HEK293 (cell line): ENCODE results near the gene CMTM5.
"Not testable (repeated sequence)": the region's sequence is repeated elsewhere in the genome, so short reads cannot be mapped to it uniquely, and the experiment has no call there.

Experiments used
- CTCF ChIA-PET: fragments of 350-600 bp; formaldehyde crosslinking; extraction: SDS; loops from one replicate; lab custom pipeline; 2021; ENCODE audit warnings: antibody characterized with exemption; lab: Yijun Ruan, JAX
- POLR2A ChIA-PET: fragments of 300-600 bp; formaldehyde crosslinking; extraction: SDS; loops from one replicate; lab custom pipeline; 2020; ENCODE audit warnings: antibody characterized with exemption, inconsistent platforms; lab: Yijun Ruan, JAX
- H3K27ac ChIP-seq: fragments of 200-500 bp; sonication (Bioruptor generic); 2 replicates; pipeline ENCODE4 v1.5.1; 2014; ENCODE audit warnings: low read depth, low read length, control low read depth, inconsistent platforms; ENCODE audit errors: extremely low read depth
- H3K36me3 ChIP-seq, 2 experiments: fragments of 200-500 bp in 1 of 2; sonication (Bioruptor generic) in 1 of 2; 1 replicate in 1 of 2; 2 replicates in 1 of 2; pipeline ENCODE4 v1.5.1; 2014 to 2017; ENCODE audit warnings: inconsistent platforms in 2 of 2, low read length in 2 of 2; ENCODE audit not compliant: control insufficient read depth in 2 of 2, insufficient read depth in 1 of 2
- H3K4me1 ChIP-seq: fragments of 200-500 bp; sonication (Bioruptor generic); 2 replicates; pipeline ENCODE4 v1.5.1; 2014; ENCODE audit warnings: mild to moderate bottlenecking, low read length, inconsistent platforms; ENCODE audit not compliant: control insufficient read depth, insufficient read depth
- H3K4me3 ChIP-seq: 2 replicates; pipeline ENCODE4 v1.5.1; 2011; ENCODE audit warnings: low read depth, mild to moderate bottlenecking, control low read depth, low read length, moderate library complexity
- H3K9me3 ChIP-seq: fragments of 200-500 bp; sonication (Bioruptor generic); 2 replicates; pipeline ENCODE4 v1.5.1; 2014; ENCODE audit warnings: low read depth, low read length, inconsistent platforms; ENCODE audit not compliant: control insufficient read depth, insufficient read depth
- GLIS1 ChIP-seq: fragments of 450-650 bp; formaldehyde crosslinking; IDR thresholded peaks from 2 replicates; pipeline ENCODE4 v1.5.1; 2016; ENCODE audit warnings: missing biosample characterization, missing genetic modification characterization
- SETDB1 ChIP-seq: IDR thresholded peaks from one replicate; pipeline ENCODE4 v1.6.1; 2017; ENCODE audit warnings: mild to moderate bottlenecking, low read length, moderate library complexity, mixed read lengths; ENCODE audit not compliant: insufficient read length
- TRIM28 ChIP-seq: IDR thresholded peaks from 2 replicates; pipeline ENCODE4 v1.6.1; 2011; ENCODE audit warnings: low read length, control low read depth, borderline replicate concordance
- WT1 ChIP-seq: fragments of 450-650 bp; formaldehyde crosslinking; IDR thresholded peaks from 2 replicates; pipeline ENCODE4 v1.5.1; 2016; ENCODE audit warnings: missing biosample characterization, missing genetic modification characterization
- ZNF157 ChIP-seq: fragments of 450-650 bp; formaldehyde crosslinking; IDR thresholded peaks from 2 replicates; pipeline ENCODE4 v1.5.1; 2016; ENCODE audit warnings: missing biosample characterization, missing genetic modification characterization
- ZNF184 ChIP-seq: fragments of 450-650 bp; IDR thresholded peaks from 2 replicates; pipeline ENCODE4 v1.5.1; 2018; ENCODE audit warnings: missing biosample characterization, mild to moderate bottlenecking, missing genetic modification characterization
- ZNF274 ChIP-seq, 2 experiments: fragments of 200-500 bp in 1 of 2; fragments of 450-650 bp in 1 of 2; sonication (Bioruptor generic) in 1 of 2; formaldehyde crosslinking in 1 of 2; IDR thresholded peaks; 2 replicates each; pipeline versions ENCODE4 v1.5.1 to v1.6.1; 2014 to 2016; ENCODE audit warnings: borderline replicate concordance in 1 of 2, inconsistent platforms in 1 of 2, low read length in 1 of 2, missing biosample characterization in 1 of 2, missing genetic modification characterization in 1 of 2
- ZNF302 ChIP-seq: fragments of 450-650 bp; formaldehyde crosslinking; IDR thresholded peaks from 2 replicates; pipeline ENCODE4 v1.5.1; 2016; ENCODE audit warnings: missing biosample characterization, missing genetic modification characterization, low read depth
- ZNF311 ChIP-seq: fragments of 450-650 bp; formaldehyde crosslinking; IDR thresholded peaks from 2 replicates; pipeline ENCODE4 v1.5.1; 2017; ENCODE audit warnings: missing biosample characterization, missing genetic modification characterization, borderline replicate concordance
- ZNF658 ChIP-seq: fragments of 450-650 bp; formaldehyde crosslinking; IDR thresholded peaks from 2 replicates; pipeline ENCODE4; 2016; ENCODE audit warnings: missing biosample characterization, missing genetic modification characterization
- ZNF776 ChIP-seq: fragments of 450-650 bp; formaldehyde crosslinking; IDR thresholded peaks from 2 replicates; pipeline ENCODE4 v1.5.0; 2017; ENCODE audit warnings: missing biosample characterization, missing genetic modification characterization, borderline replicate concordance
- ZNF785 ChIP-seq: fragments of 450-650 bp; formaldehyde crosslinking; IDR thresholded peaks from 2 replicates; pipeline ENCODE4 v1.5.1; 2016; ENCODE audit warnings: missing biosample characterization, missing genetic modification characterization
- TF ChIP-seq, protein P1 (sequence below): fragments of 450-650 bp; formaldehyde crosslinking; IDR thresholded peaks from 2 replicates; pipeline ENCODE4 v1.5.1; 2016; ENCODE audit warnings: missing biosample characterization, missing genetic modification characterization, low read depth
- TF ChIP-seq, protein P2 (sequence below): fragments of 450-650 bp; formaldehyde crosslinking; IDR thresholded peaks from 2 replicates; pipeline ENCODE4 v1.5.1; 2017; ENCODE audit warnings: missing biosample characterization, missing genetic modification characterization
- TF ChIP-seq, protein P3 (sequence below): fragments of 450-650 bp; formaldehyde crosslinking; IDR thresholded peaks from 2 replicates; pipeline ENCODE4 v1.5.1; 2017; ENCODE audit warnings: missing biosample characterization, missing genetic modification characterization
- TF ChIP-seq, protein P4 (sequence below): fragments of 450-650 bp; formaldehyde crosslinking; IDR thresholded peaks from 2 replicates; pipeline ENCODE4 v1.5.1; 2016; ENCODE audit warnings: missing biosample characterization, missing genetic modification characterization
- TF ChIP-seq, protein P5 (sequence below): fragments of 450-650 bp; formaldehyde crosslinking; IDR thresholded peaks from 2 replicates; pipeline ENCODE4 v1.5.1; 2016; ENCODE audit warnings: missing biosample characterization, missing genetic modification characterization

The CMTM5 gene

DNA sequence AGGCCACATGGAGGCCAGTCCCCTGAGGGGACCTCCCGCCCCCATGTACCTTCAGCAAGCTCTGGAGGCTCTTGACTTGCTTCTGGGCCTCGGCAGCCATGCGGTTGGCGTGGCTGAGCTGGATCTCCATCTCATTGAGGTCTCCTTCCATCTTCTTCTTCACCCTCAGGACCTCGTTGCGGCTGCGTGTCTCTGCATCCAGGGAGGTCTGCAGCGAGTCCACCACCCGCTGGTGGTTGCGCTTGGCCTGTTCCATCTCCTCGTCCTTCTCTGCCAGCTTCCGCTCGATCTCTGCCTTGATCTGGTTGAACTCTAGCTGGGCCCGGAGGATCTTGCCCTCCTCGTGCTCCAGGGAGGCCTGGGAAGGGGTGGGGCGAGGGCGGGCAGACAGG, 9.4 kb downstream of the CMTM5 start:
- CTCF ChIA-PET = interaction anchor here (1.3 to 1.5 kb wide), 2 partner anchors 26 to 59 kb away, joined by 3 to 4 read pairs; no protein-coding TSS in a partner anchor
- H3K9me3 ChIP-seq, H3K36me3 ChIP-seq, H3K4me3 ChIP-seq, POLR2A ChIA-PET, H3K4me1 ChIP-seq, H3K27ac ChIP-seq: not testable (repeated sequence)

DNA sequence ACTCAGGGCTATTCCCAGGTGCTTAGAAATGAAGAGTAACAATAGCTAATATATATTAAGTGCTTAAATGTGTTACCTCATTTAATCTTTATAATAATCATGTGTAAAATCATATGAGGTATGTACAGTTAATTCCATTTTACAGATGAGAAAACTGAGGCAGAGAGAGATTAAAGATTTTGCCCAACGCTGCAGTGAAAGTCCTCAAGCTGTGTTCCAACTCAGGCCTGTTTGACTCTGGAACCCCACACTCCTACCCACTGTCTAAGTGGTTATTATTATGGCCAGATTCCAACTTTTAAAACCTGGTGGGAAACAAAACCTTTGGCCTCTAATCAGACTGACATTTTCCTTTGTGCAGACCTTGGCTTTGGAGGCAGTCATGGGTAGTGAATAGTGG, 10.2 kb downstream of the CMTM5 start:
- Histone ChIP-seq H3K4me1 (no peaks in the 10 kb centered on the region), H3K9me3 (no peaks in the 10 kb centered on the region), H3K27ac (no peak overlapping the region), H3K4me3 (no peak overlapping the region), H3K36me3 (no peaks in the 10 kb centered on the region)
- ChIA-PET CTCF (interaction anchor here (1.5 kb wide), 1 partner anchor 60 kb away, joined by 3 read pairs; no protein-coding TSS in a partner anchor), POLR2A (no interaction called here)
- TF ChIP-seq ZNF184 (tag by site-specific recombination) = no peak
- no peak for TF ChIP-seq ZNF302
- no peak for TF ChIP-seq WT1 (tag by site-specific recombination)
- no peak for TF ChIP-seq SETDB1
- TF ChIP-seq, protein P1, sequence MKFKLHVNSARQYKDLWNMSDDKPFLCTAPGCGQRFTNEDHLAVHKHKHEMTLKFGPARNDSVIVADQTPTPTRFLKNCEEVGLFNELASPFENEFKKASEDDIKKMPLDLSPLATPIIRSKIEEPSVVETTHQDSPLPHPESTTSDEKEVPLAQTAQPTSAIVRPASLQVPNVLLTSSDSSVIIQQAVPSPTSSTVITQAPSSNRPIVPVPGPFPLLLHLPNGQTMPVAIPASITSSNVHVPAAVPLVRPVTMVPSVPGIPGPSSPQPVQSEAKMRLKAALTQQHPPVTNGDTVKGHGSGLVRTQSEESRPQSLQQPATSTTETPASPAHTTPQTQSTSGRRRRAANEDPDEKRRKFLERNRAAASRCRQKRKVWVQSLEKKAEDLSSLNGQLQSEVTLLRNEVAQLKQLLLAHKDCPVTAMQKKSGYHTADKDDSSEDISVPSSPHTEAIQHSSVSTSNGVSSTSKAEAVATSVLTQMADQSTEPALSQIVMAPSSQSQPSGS (tag by site-specific recombination) = no peak
- no peak for TF ChIP-seq ZNF311 (tag by site-specific recombination)
- TF ChIP-seq GLIS1 (tag by site-specific recombination) = no peak
- TF ChIP-seq, protein P2, sequence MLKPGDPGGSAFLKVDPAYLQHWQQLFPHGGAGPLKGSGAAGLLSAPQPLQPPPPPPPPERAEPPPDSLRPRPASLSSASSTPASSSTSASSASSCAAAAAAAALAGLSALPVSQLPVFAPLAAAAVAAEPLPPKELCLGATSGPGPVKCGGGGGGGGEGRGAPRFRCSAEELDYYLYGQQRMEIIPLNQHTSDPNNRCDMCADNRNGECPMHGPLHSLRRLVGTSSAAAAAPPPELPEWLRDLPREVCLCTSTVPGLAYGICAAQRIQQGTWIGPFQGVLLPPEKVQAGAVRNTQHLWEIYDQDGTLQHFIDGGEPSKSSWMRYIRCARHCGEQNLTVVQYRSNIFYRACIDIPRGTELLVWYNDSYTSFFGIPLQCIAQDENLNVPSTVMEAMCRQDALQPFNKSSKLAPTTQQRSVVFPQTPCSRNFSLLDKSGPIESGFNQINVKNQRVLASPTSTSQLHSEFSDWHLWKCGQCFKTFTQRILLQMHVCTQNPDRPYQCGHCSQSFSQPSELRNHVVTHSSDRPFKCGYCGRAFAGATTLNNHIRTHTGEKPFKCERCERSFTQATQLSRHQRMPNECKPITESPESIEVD (tag by site-specific recombination) = no peak
- TF ChIP-seq, protein P3, sequence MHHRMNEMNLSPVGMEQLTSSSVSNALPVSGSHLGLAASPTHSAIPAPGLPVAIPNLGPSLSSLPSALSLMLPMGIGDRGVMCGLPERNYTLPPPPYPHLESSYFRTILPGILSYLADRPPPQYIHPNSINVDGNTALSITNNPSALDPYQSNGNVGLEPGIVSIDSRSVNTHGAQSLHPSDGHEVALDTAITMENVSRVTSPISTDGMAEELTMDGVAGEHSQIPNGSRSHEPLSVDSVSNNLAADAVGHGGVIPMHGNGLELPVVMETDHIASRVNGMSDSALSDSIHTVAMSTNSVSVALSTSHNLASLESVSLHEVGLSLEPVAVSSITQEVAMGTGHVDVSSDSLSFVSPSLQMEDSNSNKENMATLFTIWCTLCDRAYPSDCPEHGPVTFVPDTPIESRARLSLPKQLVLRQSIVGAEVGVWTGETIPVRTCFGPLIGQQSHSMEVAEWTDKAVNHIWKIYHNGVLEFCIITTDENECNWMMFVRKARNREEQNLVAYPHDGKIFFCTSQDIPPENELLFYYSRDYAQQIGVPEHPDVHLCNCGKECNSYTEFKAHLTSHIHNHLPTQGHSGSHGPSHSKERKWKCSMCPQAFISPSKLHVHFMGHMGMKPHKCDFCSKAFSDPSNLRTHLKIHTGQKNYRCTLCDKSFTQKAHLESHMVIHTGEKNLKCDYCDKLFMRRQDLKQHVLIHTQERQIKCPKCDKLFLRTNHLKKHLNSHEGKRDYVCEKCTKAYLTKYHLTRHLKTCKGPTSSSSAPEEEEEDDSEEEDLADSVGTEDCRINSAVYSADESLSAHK = no peak
- TF ChIP-seq ZNF157 (tag by site-specific recombination) = no peak
- TF ChIP-seq ZNF785 (tag by site-specific recombination) = no peak

GRCh38 chr14:23387916-23388882, 11.4 kb downstream of the CMTM5 start:
- TF ChIP-seq ZNF274 (IDR thresholded peaks at IDR 0.05; ENCODE audit: low read length) = no peak
- no peak for TF ChIP-seq ZNF274 (tag by site-specific recombination; IDR thresholded peaks at IDR 0.05; ENCODE audit: borderline replicate concordance)
- TF ChIP-seq, protein P4, sequence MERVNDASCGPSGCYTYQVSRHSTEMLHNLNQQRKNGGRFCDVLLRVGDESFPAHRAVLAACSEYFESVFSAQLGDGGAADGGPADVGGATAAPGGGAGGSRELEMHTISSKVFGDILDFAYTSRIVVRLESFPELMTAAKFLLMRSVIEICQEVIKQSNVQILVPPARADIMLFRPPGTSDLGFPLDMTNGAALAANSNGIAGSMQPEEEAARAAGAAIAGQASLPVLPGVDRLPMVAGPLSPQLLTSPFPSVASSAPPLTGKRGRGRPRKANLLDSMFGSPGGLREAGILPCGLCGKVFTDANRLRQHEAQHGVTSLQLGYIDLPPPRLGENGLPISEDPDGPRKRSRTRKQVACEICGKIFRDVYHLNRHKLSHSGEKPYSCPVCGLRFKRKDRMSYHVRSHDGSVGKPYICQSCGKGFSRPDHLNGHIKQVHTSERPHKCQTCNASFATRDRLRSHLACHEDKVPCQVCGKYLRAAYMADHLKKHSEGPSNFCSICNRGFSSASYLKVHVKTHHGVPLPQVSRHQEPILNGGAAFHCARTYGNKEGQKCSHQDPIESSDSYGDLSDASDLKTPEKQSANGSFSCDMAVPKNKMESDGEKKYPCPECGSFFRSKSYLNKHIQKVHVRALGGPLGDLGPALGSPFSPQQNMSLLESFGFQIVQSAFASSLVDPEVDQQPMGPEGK (tag by site-specific recombination) = no peak
- TF ChIP-seq ZNF658 = no peak
- TF ChIP-seq TRIM28 = no peak
- TF ChIP-seq, protein P5, sequence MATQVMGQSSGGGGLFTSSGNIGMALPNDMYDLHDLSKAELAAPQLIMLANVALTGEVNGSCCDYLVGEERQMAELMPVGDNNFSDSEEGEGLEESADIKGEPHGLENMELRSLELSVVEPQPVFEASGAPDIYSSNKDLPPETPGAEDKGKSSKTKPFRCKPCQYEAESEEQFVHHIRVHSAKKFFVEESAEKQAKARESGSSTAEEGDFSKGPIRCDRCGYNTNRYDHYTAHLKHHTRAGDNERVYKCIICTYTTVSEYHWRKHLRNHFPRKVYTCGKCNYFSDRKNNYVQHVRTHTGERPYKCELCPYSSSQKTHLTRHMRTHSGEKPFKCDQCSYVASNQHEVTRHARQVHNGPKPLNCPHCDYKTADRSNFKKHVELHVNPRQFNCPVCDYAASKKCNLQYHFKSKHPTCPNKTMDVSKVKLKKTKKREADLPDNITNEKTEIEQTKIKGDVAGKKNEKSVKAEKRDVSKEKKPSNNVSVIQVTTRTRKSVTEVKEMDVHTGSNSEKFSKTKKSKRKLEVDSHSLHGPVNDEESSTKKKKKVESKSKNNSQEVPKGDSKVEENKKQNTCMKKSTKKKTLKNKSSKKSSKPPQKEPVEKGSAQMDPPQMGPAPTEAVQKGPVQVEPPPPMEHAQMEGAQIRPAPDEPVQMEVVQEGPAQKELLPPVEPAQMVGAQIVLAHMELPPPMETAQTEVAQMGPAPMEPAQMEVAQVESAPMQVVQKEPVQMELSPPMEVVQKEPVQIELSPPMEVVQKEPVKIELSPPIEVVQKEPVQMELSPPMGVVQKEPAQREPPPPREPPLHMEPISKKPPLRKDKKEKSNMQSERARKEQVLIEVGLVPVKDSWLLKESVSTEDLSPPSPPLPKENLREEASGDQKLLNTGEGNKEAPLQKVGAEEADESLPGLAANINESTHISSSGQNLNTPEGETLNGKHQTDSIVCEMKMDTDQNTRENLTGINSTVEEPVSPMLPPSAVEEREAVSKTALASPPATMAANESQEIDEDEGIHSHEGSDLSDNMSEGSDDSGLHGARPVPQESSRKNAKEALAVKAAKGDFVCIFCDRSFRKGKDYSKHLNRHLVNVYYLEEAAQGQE (tag by site-specific recombination) = no peak
- TF ChIP-seq ZNF776 (tag by site-specific recombination) = no peak
- Histone ChIP-seq H3K4me3 (no peak overlapping the region), H3K27ac (no peak overlapping the region), H3K9me3 (no peaks in the 10 kb centered on the region), H3K4me1 (no peaks in the 10 kb centered on the region), H3K36me3 (no peaks in the 10 kb centered on the region)
- CTCF ChIA-PET = interaction anchor here (0.8 to 7.1 kb wide), 3 partner anchors 8 to 832 kb away, joined by 3 to 34 read pairs (median 6); no protein-coding TSS in a partner anchor
- POLR2A ChIA-PET = no interaction called here
